Measurements from ENCODE around the gene MYOM1.

Gene MYOM1

DNA sequence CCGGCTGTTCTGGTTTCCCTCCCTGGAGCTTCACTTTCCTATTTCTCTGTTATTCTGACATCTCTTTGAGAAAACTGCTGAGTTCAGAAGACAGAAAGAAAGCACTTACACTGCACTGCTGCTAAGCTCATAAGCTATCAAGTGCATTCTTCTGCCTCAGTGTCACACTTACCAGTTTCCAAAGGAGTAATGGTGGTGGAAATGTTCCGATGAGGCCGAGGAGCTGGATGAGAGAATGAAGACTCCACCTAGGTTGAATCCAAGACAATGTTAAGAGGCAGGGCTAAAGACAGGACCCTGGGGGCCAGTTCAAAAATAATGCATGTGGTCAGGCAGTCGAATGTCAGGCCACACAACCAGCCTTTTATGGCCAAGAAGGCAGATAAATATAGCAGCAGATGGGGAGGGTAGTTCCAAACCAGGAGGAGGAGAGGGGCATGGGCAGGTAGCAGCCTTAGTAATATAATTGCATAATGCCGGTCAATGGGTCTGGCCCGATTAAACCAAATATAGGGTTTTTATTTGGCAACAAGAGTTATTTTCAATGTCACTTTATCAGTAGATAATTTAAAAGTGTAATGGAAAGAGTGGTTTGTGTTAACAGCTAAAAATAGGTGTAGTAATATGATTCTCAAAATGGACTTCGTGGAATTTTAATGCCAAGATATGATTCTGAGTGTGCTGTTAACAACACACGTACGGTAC, at the start of gene MYOM1:
MYOM1 (minus strand) TSS at position 338 of the 705 bp plus-strand sequence. CDS start 4,745 bp downstream, outside the sequence.
- no peak for DNase-seq (ENCODE audit: low read depth)

GRCh38 chr18:3269241-3269913, 49.6 kb upstream of the MYOM1 start:
- DNase-seq (ENCODE audit: low read depth): no peak

- no peak for DNase-seq (ENCODE audit: low read depth)
Measured at GRCh38 chr18:3268306-3268705, 48.5 kb upstream of the MYOM1 start.

DNA sequence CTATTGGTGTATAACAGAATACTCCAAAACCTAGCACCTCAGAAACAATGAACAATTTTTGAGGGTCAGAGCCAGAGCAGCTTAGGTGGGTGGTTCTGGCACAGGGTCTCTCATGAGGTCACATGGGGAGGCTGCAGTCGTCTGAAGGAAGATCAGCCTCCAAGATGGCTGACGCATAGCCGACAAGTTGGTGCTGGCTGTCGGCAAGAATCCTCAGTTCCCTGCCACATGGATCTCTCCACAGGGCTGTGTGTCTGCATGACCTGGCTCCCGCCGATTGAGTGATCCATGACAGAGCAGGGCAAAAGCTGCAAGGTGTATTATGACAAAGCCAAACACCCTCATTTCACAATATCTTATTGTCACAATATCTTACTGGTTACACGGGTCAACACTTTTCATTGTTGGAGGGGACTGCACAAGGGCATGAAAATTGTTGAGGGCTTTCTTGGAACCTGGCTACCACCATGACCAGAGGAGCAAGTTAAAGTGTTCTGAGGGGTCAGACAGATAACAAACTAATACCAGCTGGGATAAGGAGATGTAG, 46.4 kb upstream of the MYOM1 start:
- no peak for DNase-seq (ENCODE audit: low read depth)

DNA sequence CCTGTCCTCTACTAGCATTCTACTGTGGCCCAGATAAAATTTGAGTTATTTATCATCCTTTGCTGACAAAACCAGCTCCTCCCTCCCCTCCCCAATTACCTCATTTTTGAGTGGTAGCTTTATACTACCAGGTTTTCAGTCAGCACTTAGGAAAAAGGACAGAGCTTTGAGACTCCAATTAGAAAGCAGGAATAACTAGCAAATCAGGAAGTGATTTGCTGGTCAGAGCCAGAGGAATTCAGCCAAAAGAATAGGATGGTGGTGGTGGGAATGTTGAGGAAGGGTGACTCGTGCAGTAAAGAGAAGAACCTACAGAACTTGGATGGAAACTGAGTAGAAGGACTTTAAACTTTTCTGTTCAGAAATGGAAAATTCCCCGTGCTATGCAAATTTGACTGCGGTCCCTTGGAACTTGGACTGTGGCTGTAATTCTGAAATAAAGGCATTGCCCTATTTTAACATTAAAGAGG, 45.8 kb upstream of the MYOM1 start:
- no peak for DNase-seq (ENCODE audit: low read depth)

GRCh38 chr18:3264362-3264761, 44.6 kb upstream of the MYOM1 start:
- DNase-seq (ENCODE audit: low read depth): no peak

GRCh38 chr18:3263132-3263700, 43.4 kb upstream of the MYOM1 start:
- no peak for DNase-seq (ENCODE audit: low read depth)

DNA sequence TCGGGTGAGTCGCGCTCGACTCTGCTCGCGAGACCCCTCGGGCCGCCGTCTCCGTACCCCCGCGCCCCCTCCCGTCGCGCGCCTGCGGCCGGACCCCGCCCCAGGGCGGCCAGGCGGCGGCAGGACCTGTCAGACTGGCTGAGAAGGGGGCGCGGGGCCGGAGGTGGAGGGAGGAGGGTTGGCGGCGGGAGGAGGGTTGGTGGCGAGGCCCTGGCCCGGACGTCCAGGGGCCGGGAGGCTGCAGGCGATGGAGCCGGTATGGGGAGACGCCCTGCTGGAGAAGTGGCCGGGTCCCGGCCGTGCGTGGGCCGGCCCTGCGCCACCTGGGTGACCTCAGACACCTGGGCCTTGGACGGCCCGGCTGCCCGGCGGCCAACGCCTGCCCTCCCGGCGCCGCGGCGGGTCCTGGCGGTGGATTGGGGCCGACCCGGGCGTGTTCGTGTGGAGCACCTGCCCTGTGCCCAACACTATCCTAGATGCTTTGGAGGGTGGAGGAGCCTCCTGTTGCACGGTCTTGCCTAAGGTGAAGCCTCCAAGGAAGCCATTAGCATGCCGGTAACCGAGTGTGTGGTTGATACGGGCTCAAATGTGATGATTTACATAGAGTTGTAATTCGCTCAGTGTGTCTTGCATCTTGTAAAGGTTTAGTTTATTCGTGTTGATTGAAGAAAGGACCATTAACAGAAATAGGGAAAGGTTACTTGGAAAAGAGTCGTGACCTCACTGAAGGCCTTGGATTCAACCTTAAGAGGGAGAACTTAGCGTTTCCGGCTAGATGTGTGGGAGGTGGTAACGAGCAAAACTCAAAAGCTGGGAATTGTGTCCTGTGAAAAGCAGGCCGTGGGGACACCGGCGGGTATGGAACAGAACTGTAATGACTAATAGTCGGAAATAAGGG, 42.7 kb upstream of the MYOM1 start:
- no peak for DNase-seq (ENCODE audit: low read depth)

DNA sequence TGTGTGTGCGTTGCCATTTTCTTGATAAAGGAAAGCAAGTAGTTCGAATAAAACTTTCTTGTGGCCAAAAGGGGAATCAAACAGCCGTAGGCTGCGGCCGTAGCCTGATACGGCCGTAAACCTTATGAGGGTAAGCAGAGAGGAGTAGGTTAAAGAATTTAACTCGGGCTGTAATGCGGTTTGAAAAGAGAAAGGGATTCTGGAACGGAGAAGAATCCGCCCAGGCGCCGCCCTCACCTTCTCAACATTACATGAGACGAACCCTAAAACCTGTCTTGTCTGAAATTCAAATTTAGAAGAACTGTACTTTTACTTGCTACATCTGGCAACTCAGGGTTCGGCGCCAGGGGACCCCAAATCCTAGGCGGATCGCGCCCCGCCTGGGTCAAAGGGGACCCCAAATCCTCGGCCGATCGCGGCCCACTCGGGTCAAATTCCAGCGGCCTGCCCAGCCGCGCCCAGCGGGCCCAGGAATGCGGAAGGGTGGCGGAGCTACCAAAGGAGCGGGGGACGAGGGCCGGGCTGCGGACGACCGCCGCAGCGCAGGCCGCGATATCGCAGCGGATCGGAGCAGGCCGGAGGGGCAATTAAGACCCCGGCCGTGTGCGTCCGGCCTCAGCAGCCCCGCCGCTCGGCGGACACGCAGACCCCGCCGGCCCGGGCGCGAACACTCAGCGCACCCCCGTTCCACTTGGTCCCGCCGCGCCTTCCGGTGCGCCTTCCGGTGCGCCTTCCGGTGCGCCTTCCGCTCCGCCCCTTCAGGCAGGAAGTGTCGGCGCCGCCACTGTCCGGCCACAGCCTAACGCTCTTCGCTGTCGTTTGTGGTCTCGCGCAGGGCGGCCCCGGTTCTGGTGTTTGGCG, 41.8 kb upstream of the MYOM1 start, which contains the start of gene MYL12B:
MYL12B (plus strand) TSS at position 761 of the 861 bp plus-strand sequence. CDS start 10,766 bp downstream, outside the sequence.
- DNase-seq (ENCODE audit: low read depth): peak; percentile 67

- no peak for DNase-seq (ENCODE audit: low read depth)
Measured at GRCh38 chr18:3260995-3261372, 41.2 kb upstream of the MYOM1 start.

DNA sequence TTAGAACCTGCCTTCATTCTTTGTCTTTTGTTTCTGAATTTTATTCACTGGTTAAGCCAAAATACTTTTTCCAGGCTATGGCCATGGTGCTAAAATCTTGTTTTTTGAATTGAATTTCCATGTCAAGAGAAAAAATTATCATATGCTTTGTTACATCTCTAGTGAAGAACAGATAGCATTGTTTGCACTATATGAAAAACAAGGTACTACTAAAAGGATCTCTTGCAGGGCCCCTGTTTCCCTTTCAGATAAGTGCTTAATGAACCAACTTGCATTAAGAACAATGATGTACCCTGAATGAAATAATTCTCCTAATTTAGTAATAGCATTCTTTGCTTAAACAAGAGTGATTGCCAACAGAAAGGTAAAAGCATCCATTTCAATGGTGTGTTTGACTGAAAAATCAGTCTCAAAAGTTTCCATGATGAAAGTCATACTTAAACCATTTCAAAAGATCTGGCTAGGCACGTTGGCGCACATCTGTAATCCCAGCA, 37.9 kb upstream of the MYOM1 start:
- no peak for DNase-seq (ENCODE audit: low read depth)

DNA sequence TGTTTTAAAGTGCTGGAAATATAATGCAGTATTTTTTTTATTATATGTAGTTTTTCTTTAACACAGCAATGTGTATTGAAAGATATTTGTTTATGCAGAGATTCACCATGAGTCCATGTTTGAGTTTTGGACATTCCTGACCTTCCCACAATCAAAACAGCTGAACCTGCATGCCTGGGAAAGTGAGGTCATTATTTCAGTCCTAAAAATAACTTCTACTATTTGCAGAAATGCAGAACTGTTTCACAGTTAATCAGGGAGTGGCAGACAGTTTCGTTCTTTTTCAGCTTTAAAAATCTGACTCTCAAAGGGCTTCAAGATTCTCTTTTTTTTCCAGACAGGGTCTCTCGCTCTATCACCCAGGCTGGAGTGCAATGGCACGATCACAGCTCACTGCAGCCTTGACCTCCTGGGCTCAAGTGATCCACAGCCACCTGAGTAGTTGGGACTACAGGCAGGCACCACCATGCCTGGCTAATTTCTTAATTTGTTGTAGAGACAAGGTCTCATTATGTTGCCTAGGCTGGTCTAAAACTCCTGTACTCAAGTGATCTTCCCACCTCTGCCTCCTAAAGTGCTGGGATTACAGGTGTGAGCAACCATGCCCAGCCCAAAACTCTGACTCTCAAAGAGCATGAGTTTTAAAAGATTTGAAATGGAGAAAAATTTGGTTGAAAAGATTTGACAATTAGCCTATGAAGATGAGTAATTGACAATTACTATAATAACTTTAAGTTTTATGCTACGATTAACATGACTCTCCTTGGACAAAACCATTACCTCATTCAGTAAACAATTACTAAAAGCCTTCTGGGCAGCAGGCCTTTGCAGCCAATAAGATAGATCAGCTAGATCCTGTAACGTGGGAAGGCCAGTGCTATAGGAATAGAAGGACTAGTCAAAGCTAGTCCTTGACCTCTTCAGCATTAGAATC, 37.2 kb upstream of the MYOM1 start:
- DNase-seq (ENCODE audit: low read depth): no peak

DNA sequence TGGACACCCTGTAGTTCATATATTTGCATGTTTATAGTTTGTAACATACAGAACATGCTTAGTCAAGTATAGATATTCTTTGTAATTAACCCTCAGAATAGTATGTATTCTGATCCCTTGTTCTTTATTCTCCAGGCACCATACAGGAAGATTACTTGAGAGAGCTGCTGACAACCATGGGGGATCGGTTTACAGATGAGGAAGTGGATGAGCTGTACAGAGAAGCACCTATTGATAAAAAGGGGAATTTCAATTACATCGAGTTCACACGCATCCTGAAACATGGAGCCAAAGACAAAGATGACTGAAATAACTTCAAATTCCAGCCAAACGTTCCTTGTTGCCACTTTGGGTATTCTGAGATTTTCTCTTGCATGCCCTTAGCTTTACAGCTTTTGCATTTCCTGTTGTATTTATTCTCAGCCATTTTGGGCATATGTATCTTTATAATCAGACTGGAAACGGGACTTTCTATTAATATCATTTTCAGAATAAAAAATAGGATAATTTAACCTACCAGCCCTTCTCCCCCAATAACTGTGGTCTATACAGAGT, 35.9 kb upstream of the MYOM1 start:
- no peak for DNase-seq (ENCODE audit: low read depth)

DNA sequence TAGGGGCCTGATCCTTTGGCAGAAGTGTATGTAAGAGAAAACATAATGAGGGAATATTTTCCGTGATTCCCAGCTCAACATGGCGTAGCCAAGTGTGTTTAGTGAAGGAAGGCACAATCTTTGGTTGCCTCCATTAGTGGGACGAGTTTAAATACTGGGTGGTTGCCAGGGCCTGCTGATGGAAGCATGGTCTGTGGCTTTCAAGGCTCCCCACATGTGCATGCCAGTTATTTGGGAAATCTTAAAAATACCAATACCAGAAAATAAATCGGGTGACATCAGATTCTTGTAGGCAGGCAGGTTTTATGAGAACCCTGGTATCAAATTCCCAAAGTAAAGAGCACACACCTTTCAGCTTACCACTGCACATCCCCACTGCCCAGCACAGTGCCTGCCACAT, 35.0 kb upstream of the MYOM1 start:
- DNase-seq (ENCODE audit: low read depth): no peak

- no peak for DNase-seq (ENCODE audit: low read depth)
Measured at GRCh38 chr18:3252843-3253242, 33.1 kb upstream of the MYOM1 start.

- DNase-seq (ENCODE audit: low read depth): no peak
Measured at GRCh38 chr18:3251963-3252277, 32.2 kb upstream of the MYOM1 start.

GRCh38 chr18:3251249-3251962, 31.6 kb upstream of the MYOM1 start:
- DNase-seq (ENCODE audit: low read depth): no peak

DNA sequence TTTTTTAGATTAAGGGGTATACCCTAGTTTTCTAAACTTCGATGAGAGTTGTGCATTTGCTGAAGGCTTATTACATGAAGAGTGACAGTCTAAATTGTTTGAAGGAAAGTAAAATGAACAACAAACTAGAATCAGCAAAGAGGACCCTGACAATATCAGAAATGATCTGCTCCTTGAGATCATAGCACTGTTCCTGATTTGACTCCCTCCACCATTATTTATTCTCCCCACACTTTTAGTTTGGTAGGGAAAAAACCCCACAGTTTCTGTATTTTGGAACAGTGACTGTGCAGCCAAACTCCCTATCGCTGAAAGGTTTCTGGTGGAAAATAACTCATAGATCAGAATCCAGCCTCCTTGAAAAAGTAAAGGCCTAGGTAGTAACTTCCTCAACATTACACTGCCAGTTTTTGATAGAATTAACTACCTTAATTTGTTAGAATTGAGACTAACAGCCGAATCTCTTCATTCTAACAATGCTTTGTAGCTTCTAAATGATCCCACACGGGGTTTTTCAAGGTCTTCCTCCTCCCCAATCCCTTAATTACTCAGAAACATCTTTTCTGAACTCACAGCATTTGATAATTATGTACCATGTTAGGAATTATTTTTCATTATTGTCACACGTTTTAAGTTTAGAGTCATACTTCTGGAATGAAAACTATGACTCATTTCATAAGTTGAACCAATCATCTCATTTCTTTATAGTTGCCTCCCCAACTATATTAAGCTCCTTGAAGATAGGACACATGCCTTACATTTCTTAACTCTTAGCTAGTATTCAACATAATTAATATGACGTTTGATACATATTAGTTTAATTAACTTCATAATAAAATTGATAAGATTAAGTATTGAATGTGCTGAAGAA, 30.7 kb upstream of the MYOM1 start:
- no peak for DNase-seq (ENCODE audit: low read depth)
